HG03196 (cell line): ENCODE results near the gene TMEM127.

Source experiments
- ATAC-seq: cut with Tn5 transposase; IDR thresholded peaks from one replicate; pipeline ENCODE4 v1.9.1; 2021; ENCODE audit not compliant: unreplicated experiment

TMEM127 gene

DNA sequence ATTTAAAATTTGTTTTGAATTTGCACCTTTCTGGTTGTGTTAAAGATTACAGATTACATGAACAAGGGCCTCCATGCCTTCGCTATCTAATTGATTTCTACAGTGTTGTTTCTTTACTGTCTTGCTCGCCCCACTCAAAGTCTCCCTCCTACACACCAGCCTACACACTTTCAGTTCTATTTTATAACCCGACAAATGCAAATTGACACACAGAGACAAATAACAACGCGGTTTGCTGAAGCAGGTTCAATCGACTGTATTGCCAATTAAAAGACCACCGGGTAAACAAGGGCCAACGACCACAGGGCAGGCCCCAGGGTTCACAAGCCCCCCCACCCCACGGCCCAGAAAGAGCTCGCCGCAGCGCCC lies 58.0 kb downstream of the TMEM127 start:
- no peak for ATAC-seq

DNA sequence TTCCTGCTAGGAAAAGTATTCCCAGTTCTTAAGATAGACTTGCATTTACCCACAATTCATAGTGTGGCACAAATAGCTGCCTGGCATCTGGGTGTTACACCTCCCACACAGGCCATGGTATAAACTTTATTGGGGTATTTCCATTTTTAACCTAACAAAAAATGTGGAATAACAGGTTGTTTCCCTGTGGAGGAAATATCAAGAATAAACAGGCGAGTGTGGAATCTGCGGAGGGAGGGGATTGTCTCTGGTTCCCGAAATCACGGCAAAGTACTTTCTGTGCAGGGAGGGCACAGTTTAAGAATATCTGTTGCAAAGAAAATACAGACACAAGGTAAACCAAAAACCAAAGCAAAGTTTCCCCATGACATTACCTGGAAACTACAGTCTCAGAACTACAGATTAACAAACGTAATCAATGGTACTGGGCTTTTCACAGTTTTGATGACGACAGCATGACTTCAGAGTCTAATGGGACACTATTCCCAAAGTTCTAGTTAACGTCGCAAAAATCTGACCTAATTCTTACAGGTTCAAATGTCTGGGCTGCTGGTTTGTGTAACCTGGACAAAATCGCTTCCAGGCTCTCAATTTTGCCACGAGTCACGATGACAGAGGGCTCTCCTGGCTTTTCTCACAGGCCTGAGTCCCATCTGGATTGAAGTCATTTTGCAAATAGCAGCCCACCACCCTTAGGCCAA lies 58.6 kb downstream of the TMEM127 start:
- ATAC-seq = no peak

DNA sequence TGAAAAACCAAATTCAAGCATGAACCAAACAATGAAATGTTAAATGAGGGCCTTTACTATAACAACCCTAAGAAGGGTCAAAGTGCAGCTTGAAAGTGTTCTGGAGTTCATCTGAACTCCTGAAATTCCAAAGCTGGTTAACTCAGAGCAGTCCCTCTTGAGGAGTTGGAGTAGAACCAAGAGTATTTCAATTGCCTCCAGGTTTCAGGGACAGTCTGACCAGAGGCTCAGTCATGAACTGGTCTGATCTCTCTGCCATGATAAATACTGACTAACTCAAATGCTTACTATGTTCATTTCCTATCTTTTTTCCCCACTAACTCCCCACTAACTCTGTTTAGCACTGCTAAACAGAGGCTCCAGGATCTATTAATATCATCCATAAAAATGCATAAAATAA lies 59.9 kb downstream of the TMEM127 start:
- no peak for ATAC-seq

DNA sequence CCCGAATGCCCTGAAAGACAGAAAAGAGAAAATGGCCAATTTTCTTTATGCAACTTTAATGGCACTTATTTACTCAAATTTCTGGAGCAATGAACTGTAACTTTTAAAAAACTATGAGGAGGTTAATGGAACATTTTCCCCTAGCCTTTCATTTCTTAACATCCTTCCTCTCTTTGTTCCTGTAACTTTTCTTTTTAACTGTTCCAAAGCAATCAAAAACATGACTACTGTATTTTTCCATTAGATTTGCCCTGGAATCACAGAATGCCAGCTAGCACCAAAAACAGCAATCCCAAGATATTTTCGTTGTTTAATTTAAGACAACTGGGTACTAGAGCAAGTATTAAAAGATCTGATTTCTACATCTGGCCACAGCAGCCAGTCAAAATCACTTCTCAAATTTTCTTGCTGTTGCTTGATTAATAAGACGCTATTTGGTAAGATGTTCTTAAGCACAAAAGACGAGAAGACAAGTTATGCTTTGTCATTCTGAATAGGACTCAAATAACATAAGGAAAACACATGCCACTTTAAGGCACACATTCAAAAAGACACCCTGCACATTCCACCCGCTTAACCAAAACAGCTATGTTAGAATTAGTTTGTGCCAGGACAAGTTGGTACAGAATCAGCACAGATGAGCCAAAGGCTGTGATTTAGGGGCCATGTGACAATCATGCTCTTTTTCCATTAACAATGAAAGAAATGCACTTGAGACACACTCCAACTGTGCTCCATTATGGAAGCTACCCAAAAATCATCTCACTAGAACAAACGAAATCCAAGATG lies 60.8 kb downstream of the TMEM127 start:
- ATAC-seq = no peak

DNA sequence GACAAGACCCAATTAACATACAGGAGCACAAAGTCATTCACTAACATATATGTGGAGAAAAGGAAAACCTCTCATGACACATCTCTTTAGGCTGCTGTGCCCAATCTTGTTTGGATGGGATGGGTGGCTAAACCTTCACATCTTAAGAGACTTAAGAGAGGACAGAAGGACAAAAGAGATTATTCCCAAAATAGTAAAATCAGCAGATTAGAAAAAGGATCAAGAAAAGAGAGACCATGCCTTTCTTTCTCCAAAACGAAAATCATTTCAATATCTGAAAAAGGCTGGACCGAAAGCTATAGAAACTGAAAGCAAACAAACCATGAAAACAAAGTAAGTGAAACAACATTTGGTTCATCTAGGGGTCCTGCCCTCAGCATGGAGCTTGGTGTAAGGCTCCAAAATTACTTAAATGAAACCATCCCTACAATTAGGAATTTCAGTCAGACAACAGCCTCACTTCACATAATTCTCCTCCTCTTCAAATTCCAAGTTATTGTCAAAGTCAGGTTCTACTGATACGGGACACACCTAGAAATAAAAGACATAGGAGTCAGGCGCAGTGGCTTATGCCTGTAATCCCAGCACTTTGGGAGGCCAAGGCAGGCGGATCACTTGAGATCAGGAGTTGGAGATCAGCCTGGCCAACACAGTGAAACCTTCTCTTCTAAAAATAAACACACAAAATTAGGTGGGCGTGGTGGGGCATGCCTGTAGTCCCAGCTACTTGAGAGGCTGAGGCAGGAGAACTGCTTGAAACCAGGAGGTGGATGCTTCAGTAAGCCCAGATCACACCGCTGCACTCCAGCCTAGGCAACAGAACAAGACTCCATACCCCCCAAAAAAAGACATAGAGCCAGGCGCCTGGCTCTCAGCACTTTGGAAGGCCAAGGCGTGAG lies 62.4 kb downstream of the TMEM127 start:
- ATAC-seq = no peak

DNA sequence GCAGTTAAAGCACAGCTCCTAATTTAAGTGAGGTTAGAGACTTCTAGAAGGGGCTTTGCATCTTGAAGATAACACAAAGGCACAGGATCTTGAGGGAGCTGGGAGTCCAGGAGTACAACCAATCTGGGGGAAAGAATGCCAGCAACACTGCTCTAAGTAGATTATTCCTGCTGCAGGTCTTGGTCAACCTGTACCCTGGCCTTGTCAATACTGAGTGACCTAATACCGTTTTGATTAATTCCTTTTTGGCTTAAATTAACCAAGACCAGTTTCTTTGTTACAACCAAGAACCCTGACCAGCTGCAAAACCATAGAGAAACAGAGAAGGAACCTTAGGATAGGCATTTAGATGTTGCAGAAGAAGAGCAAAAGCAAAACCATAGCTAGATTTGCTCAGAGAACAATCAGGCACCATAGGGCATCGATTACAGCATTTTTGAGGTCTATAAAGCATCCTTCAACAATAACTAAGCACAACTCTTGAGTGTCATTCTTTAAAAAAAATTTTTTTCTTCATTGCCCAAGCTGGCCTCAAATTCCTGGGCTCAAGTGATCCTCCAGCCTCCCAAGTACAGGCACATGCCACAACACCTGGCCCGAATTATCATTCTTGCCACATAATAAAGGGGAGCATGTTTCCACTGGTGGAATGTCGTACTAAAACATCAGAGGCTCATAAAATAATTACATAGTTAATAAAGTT lies 63.5 kb downstream of the TMEM127 start:
- no peak for ATAC-seq

DNA sequence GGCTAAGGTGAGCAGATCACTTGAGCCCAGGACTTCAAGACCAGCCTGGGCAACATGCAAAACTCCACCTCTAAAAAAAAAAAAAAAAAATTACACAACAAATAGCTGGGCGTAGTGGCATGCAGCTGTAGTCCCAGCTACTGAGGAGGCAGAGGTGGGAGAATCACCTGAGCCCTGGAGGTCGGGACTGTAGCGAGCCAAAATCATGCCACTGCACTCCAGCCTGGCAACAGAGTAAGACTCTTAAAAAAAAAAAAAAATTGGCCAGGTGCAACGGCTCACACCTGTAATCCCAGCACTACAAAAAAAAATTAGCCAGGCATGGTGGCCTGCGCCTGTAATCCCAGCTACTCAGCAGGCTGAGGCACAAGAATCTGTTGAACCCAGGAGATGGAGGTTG lies 64.5 kb downstream of the TMEM127 start:
- no peak for ATAC-seq

DNA sequence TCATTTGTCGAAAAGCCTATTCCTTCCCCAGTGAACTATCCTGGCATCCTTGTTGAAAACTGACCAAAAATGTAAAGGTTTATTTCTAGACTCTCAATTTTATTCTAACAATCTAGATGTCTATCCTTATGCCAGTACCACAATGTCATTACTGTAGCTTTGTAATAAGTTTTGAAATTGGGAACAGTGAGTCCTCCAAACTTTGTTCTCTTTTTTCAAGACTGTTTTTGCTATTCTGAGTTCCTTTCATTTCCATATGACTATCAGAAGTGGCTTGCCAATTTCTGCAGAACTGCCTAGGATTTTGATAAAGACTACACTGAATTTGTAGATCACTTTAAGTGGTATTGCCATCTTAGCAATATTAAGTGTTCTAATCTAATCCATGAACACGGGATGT lies 66.9 kb downstream of the TMEM127 start:
- no peak for ATAC-seq
